ENCODE data around the gene VCL.
"Not testable (repeated sequence)": the region's sequence is repeated elsewhere in the genome, so short reads cannot be mapped to it uniquely, and the experiment has no call there.

The VCL gene

DNA sequence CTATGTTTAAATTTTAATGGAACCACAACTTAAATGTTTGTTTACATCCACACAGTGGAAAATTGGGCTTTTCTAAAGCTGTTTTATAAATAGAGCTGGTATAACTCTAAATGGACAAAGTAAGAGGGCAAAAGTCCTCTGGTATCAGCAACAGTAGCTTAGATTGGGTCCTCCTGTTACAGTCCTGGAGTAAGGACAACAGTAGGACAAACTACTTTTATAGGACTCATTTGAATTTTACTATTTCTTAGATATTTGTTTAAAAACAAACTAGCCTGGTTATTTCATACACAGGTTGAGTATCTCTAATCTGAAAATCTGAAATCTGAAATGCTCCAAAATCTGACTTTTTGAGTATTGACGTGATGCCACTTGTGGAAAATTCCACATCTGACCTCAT, 8.4 kb downstream of the VCL start:
- no peak for DNase-seq (ENCODE audit: low read depth in 3 of 3)

DNA sequence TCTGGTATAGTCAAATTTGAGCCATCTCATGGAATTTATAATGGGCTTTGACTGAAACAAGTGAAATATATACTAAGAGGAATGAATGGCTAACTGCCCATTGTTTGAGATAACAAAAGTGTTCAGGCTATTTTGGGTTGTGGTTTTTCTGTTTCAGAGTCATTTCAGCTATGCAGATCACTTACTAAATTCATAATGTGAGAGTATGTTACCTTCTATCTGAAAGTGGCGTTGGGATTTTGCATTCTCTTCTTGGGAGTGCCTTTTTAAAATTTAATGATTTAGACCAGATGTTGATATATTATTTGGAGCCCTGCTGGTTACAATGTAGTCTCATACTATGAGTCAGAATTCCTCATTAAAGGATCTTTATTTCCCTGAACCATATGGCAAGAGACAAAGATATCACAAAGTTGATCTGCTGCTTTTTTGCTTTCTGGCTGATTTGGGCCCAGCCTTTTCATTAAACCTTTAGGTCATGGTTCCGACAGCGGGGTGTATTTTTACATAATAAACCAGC, 10.4 kb downstream of the VCL start:
- no peak for DNase-seq (ENCODE audit: low read depth in 3 of 3)

DNA sequence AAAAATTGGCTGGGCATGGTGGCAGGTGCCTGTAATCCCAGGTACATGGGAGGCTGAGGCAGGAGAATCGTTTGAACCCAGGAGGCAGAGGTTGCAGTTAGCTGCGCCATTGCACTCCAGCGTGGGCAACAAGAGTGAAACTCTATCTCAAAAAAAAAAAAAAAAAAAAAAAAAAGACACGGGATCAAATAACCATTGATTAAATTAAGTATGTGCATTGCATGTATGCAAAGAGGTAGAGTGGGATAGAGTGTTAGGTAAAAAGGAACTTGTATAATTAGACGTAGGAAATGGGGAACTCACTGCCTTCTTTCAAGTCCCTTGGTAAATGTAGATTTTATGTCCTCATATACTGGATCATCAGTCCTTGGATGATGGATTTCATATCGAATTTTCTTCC, 13.1 kb downstream of the VCL start:
- no peak for DNase-seq (ENCODE audit: low read depth in 3 of 3)

DNA sequence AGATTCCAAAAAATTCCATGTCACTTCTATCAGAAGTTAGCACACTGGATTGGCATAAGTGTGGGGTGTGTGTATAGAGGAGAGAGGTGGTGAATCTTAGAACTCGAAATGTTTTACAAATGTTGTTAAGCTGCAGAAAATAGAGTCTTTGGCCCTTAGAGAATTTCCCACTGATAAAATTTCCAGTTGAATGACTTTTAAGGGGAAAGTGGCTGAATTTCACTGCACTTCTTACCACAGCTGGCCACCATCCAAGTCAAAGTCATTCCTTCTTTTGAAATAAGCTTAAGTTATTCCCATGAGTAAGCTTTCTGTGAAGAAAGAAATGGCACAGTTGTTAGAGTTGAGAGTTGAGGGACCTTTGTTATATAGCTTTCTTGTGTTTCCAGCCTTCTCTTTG, 13.9 kb downstream of the VCL start:
- DNase-seq (ENCODE audit: low read depth in 3 of 3), result no peak

DNA sequence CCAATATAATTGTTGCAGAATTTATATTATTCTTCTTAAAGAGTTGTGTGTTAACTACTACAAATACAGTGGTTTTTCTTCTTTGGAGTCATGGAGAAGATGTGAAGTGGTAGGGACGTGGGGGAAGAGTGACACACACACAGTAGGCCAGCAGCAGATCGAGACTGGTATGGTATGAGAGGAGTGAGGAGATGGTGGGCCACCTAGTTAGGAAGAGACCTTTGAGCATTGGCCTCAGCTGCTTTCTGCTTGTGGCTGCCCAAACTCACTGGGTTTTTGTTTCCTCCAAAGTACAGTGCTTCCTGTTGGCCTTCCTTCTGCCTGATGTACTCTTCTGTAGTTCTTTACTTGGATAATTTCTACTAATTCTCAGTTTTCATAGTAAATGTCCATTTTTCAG, 14.6 kb downstream of the VCL start:
- DNase-seq (ENCODE audit: low read depth in 3 of 3), result no peak

DNA sequence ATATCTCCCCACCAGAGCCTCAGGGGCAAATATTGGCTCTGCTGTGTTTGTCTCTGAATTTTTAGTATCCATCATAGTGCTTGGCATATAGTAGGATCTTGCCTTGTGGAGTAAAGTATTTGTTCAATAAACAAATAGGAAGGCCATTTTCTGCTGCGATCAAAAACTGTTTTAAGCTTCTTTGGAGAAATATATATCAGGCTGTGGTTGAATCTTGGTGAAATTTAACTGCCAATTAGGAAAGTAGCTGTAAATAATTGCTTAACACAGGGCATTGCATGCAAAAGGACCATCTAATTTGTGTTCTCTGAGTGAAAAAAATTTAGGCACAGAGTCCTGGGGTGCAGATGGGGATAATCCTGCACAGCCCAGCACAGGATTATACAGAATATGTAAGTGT, 15.1 kb downstream of the VCL start:
- DNase-seq (ENCODE audit: low read depth in 3 of 3), result no peak

DNA sequence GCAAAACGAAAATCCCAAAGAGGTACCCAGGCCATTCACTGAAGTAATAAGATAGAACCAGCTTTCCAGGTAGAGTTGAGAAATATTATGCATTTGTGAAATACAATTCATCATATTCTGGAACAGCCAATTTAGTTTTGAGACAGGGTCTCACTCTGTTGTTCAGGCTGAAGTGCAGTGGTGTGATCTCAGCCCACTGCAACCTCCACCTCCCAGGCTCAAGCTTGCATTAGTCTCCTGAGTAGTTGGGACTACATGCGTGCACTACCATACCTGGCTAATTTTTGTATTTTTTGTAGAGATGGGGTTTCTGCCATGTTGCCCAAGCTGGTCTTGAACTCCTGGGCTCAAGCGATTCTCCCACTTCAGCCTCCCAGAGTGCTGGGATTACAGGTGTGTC, 16.7 kb downstream of the VCL start:
- not testable (repeated sequence) for DNase-seq (ENCODE audit: low read depth in 3 of 3)

DNA sequence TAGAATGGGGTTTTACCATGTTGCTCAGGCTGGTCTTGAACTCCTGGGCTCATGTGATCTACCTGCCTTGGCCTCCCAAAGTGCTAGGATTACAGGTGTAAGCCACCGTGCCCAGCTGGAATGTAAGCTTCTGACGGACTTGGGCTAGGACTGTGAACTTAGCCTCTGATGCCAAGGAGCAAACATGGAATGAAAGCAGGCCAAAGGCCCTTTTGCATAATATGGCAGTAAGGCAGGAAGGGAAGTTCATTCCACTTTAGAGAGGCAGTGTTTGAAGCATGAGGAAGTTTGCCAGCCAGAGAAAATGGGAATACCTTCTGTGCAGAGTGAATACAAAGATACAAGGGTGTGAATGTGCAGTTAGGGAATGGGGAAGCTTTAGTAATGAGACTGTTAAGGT, 20.3 kb downstream of the VCL start:
- DNase-seq (ENCODE audit: low read depth in 3 of 3), result no peak

DNA sequence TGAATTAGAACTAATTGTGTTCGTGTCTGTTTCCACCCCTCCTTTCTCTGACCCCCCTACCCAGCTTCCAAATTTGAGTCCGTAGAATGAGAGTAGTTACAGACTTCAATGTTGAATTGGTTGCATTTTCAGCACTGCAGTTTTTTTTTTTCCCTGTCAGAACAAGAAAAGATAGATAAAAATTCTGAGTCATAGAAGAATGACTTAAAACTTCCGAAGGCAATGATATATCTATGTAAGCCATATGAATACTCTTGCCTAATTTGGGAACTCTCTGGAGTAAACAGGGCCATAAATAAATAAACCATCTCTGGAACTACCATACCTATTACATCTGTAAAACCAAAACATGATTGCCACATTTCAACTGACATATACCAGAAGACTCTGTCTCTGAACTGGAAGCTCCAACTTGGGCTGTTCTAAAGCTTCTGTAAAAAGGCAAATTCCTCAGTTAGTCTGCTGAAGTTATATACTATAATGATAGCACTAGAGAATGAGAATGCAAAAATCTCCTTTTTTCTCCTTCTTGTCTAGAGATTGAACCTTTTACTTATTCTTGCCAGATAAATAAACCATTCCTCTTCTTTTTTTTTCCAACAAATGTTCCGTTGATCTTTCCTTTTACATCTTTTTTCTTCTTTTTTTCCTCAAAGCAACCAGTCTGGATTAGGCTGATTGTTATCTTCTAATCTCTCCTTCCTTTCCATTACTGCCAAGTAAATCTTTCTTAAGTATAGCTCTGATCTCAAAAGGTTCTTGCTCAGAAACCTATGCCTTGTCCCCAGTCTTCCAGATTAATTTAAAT, 23.5 kb downstream of the VCL start:
- no peak for DNase-seq (ENCODE audit: low read depth in 3 of 3)

DNA sequence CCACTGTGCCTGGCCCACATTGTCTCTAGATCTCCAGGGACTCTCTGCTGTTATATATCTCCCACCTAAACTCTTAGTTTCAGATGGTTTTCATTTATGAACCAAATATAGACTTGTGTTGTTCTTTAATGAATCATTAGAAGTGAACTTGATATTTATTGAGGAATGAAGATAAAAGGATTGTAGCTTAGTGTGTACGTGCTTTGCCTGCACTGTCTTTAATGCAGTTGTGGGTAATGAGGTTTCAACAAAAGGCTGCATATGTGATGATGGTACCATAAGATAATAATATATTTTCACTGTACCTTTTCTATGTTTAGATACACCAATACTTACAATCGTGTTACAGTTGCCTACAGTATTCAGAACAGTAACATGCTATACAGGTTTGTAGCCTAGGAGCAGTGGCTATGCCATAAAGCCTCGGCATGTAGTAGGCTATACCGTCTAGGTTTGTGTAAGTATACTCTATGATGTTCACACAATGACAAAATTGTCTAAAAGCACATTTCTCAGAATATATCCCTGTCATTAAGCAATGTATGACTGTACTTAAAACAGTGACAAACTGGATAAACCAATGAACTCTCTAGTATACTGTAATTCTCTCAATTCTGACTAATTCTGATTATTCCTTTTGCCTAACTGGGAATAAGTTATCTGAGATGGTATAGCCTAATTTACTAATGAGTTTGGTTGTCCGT, 25.2 kb downstream of the VCL start:
- DNase-seq (ENCODE audit: low read depth in 3 of 3), result no peak

DNA sequence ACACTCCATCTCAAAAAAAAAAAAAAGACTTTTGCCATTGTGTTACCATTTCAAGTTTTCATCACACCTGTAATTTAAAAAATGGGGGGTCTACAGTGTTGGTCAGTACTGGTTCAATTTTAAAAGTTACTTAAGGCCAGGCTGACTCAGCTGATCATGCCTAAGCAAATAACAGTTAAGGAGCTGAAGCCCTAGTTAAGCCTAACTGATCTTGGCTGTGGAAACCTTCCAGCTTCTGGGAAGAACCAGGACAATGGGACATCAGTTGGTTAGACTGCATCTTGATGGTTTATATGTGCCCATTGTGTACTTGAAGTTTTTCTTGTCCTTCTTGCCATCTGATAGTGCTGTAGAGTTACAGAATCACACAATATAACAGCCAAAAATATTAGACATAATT, 26.7 kb downstream of the VCL start:
- no peak for DNase-seq (ENCODE audit: low read depth in 3 of 3)

DNA sequence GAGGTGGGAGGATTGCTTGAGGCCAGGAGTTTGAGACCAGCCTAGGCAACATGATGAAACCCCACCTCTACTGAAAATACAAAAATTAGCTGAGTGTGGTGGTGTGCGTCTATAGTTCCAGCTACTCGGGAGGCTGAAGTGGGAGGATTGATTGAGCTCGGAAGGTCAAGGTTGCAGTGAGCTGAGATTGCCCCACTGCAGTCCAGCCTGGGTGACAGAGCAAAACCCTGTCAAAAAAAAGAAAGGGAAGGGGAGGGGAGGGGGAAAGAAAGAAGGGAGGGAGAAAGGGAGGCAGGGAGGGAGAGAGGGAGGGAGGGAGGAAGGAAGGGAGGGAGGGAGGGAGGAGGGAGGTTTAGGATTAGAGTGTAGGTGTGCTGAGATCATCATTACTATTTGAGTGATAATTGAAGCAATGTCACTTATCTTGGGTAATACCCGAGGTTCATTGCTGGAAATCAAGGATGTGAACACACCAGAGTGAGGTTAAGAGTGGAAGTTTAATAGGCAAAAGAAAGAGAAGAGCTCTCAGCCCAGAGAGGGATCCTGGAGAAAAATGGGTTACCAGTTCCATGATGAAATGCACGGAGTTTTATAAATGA, 27.6 kb downstream of the VCL start:
- DNase-seq (ENCODE audit: low read depth in 3 of 3), result no peak

DNA sequence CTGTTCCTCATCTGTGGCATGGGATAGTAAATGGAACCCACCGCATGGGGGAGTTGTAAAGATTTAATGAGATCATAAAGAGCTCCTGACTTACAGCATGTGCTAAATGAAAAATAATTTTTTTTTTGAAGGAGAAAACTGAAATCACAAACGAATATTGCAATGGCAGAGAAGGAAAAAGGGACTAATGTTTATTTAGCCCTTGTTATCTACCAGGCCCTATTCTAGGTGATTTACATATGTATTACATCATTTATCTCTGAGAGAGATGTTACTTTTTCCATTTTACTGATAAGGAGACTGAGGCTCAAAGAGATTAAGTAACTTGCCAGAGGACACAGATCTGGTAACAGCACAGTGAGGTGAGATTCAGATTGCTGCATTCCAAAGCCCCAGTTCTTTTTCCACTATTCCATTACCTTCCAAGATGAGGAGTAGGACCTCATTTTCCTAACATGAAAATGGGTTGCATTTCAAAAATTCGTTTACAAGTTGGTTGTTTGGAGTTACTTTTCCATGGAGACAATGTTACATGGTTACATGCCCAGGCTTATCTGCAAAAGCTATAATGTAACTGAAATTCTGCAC, 28.6 kb downstream of the VCL start:
- no peak for DNase-seq (ENCODE audit: low read depth in 3 of 3)

DNA sequence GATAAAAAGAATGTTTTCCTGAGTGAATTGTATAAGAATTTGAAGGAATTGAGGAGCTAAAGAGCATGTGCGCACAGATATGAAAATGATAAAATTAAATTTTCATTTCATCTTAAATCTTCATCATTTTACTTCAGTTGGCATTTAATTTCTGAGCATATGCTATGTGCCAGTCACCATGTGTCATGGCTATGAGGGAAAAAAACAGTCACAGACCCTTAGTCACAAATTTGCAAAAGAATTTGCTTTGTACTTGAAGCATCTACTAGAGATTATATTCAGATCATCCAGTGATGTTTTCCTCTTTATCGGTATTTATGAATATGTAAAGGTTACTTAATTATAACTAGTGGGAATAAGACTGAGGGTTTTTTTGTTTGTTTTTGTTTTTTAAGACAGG, 29.8 kb downstream of the VCL start:
- no peak for DNase-seq (ENCODE audit: low read depth in 3 of 3)

DNA sequence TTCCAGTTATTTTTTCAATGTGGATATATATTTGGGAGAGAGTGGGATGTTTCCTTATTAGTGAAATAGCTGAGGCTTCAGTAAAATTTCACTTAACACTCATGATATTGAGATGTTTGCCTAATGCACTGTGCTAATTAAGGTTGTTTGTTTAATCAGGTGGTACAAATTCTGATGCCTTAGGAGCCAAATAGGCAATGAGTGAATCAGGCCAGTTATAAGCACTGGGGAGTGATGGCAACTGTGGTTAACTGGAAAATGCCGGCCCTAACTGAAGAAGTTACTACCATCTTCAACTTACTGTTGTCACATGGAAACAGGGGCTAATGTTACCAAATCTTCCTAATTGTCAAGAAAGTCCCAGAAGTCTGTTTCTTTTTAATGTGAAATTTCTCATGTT, 32.0 kb downstream of the VCL start:
- no peak for DNase-seq (ENCODE audit: low read depth in 3 of 3)

DNA sequence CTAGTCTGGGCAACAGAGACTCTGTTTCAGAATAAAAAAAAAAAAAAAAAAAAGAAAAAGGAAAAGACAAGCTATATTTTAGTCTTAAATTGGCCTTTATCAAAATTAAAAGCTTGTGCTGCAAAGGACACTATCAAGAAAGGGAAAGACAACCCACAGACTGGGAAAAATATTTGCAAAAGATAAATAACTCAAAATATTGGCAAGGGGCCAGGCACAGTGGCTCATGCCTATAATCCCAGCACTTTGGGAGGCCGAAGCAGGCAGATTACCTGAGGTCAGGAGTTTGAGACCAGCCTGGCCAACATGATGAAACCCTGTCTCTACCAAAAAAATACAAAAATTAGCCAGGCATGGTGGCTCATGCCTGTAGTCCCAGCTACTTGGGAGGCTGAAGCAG, 34.3 kb downstream of the VCL start:
- DNase-seq (ENCODE audit: low read depth in 3 of 3), result not testable (repeated sequence)

DNA sequence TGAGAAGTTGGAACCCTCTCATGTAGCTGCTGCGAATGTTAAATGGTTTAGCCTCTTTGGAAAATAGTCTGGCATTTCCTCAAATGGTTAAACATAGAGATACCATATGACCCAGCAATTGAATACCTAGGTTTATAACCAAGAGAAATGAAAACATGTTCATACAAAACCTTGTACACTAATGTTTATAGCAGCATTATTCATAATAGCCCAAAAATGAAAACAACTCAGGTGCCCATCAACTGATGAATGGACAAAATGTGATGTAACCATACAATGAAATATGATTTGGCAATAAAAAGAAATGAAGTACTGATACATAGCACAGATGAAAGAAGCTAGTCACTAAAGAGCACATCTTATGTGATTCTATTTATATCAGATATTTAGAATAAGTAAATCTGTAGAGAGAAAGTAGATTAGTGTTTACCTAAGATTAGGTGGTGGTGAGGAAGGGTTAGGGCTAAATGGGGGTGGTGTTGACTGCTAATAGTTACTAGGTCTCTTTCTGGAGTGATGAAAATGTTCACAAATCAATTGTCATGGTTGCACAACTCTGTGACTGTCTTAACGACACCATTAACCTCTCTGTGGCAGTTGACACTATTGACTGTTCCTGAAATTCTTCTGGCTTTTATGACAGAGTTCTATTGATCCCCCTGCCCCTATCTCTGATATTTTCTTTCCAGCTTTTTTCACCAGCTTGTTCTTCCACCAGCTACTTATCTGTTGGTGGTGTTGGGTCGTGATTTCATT, 35.2 kb downstream of the VCL start:
- no peak for DNase-seq (ENCODE audit: low read depth in 3 of 3)

DNA sequence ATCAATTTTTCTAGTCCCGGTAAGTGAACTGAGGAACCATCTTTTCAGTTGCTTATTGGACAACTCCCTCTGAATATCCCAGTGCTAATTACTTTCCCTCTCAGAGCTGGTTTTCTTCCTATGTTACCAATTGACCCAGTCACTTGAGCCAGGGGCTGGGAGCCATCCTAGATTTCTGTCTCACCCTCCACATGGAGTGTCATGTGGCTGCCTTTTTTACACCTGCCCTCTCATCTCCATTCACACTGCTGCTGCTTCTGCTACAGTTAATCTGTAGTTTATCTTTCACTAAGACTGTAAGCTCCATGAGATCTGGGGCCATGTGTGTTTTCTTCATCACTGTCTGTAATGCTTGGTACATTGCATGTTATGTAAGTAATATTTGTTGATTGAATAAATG, 35.8 kb downstream of the VCL start:
- DNase-seq (ENCODE audit: low read depth in 3 of 3), result no peak

DNA sequence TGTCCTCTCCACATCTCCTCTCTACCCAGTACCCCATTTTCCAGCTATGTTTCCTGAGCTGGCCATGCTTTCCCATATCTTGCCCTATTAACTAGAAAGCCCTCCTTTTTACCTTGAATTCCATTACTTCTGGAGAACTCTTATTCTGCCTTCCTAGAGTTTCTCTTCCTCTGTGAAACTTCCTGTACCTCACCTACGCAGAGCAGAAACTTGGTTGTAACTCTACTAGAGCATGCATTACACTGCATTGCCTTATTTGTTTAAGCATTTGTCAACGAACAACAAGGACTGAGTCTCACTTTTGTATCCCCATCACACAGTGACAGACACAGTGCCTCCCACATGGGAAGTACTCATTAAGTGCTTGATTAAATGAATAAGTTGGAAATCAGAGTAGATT, 36.4 kb downstream of the VCL start:
- DNase-seq (ENCODE audit: low read depth in 3 of 3), result no peak

DNA sequence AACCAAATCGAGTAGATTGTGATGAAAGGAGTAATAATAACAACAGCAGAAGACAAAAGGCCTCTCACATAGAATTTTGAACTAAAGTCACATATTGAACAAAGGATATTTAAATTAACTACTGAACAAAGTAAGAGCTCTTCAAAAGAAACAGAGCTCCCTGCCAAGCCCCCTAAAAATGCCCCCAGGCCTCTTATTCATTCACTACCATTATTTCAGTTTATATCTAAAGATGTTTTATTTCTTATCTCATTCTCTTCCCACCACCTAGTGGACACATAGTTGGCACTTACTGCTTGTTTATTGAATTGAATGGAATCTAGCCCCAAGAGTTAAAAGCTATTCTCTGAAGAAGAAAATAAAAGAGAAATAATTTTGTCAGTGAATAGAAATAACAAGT, 37.4 kb downstream of the VCL start:
- DNase-seq (ENCODE audit: low read depth in 3 of 3), result no peak

DNA sequence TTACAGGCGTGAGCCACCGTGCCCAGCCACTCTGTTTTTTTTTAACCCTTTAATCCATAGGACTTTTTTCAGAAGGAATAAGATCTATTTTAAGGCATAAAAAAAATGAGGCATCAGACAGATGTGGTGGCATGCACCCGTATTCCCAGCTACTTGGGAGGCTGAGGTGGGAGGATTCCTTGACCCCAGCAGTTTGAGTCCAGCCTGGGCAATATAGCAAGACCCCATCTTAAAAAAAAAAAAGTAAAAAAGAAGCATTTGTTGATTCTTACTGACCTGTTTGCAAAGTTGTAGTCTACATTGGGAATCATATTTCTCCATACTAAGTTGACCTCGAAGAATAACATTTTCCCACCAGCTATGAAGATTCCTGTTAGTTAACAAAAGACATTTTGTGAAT, 38.6 kb downstream of the VCL start:
- no peak for DNase-seq (ENCODE audit: low read depth in 3 of 3)
